ENCODE measurements around the gene DEAF1.

Gene DEAF1

GRCh38 chr11:612201-612960 lies 82.6 kb downstream of the DEAF1 start:
- DNase-seq (ENCODE audit: low read depth): no peak

- DNase-seq (ENCODE audit: low read depth): no peak
Observed at GRCh38 chr11:611001-611996, 83.7 kb downstream of the DEAF1 start.

GRCh38 chr11:610146-610801 lies 84.7 kb downstream of the DEAF1 start:
- DNase-seq (ENCODE audit: low read depth): no peak

GRCh38 chr11:609341-609811 lies 85.6 kb downstream of the DEAF1 start:
- no peak for DNase-seq (ENCODE audit: low read depth)

GRCh38 chr11:608791-609251 lies 86.2 kb downstream of the DEAF1 start:
- no peak for DNase-seq (ENCODE audit: low read depth)

GRCh38 chr11:607971-608659 lies 86.9 kb downstream of the DEAF1 start:
- DNase-seq (ENCODE audit: low read depth): no peak

- DNase-seq (ENCODE audit: low read depth): no peak
Observed at GRCh38 chr11:607020-607780, 87.8 kb downstream of the DEAF1 start.

GRCh38 chr11:606245-606644 lies 88.8 kb downstream of the DEAF1 start:
- no peak for DNase-seq (ENCODE audit: low read depth)

- DNase-seq (ENCODE audit: low read depth): no peak
Observed at GRCh38 chr11:605286-606129, 89.5 kb downstream of the DEAF1 start.

GRCh38 chr11:603154-603553 lies 91.9 kb downstream of the DEAF1 start:
- DNase-seq (ENCODE audit: low read depth): no peak

GRCh38 chr11:601573-602245 lies 93.3 kb downstream of the DEAF1 start:
- no peak for DNase-seq (ENCODE audit: low read depth)

- no peak for DNase-seq (ENCODE audit: low read depth)
Observed at GRCh38 chr11:598005-598680, 96.9 kb downstream of the DEAF1 start.

GRCh38 chr11:597166-597725 lies 97.8 kb downstream of the DEAF1 start:
- DNase-seq (ENCODE audit: low read depth): no peak

- no peak for DNase-seq (ENCODE audit: low read depth)
Observed at GRCh38 chr11:596374-596773, 98.6 kb downstream of the DEAF1 start.

GRCh38 chr11:595400-595799 lies 99.6 kb downstream of the DEAF1 start:
- DNase-seq (ENCODE audit: low read depth): no peak
